Upper lobe of left lung (tissue), 4 donors: ENCODE data around the gene EMC7.

Experiments
- EP300 ChIP-seq, 4 donors: sonication (generic); formaldehyde crosslinking; IDR thresholded peaks; one replicate each; pipeline ENCODE4 v1.5.1; 2017; ENCODE audit warnings: antibody characterized with exemption in 4 of 4, control low read depth in 2 of 4
- TF ChIP-seq, protein P1 (sequence below), 6 experiments: fragments of 450-650 bp in 4 of 6; fragments of 200-600 bp in 2 of 6; sonication (generic) in 2 of 6; IDR thresholded peaks; one replicate each; pipeline ENCODE4 v1.5.1; 2016 to 2019; ENCODE audit warnings: antibody characterized with exemption in 6 of 6

GRCh38 chr15:34085746-34086145 lies 15.9 kb downstream of the EMC7 start:
- TF ChIP-seq, protein P1, sequence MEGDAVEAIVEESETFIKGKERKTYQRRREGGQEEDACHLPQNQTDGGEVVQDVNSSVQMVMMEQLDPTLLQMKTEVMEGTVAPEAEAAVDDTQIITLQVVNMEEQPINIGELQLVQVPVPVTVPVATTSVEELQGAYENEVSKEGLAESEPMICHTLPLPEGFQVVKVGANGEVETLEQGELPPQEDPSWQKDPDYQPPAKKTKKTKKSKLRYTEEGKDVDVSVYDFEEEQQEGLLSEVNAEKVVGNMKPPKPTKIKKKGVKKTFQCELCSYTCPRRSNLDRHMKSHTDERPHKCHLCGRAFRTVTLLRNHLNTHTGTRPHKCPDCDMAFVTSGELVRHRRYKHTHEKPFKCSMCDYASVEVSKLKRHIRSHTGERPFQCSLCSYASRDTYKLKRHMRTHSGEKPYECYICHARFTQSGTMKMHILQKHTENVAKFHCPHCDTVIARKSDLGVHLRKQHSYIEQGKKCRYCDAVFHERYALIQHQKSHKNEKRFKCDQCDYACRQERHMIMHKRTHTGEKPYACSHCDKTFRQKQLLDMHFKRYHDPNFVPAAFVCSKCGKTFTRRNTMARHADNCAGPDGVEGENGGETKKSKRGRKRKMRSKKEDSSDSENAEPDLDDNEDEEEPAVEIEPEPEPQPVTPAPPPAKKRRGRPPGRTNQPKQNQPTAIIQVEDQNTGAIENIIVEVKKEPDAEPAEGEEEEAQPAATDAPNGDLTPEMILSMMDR (IDR thresholded peaks at IDR 0.05) = no peak
- TF ChIP-seq EP300 (IDR thresholded peaks at IDR 0.05) = no peak
